ENCODE measurements around the gene SOWAHA.

GRCh38 chr5:132848270-132848669 is 35.2 kb downstream of the SOWAHA start:
- TF ChIP-seq, protein P1, sequence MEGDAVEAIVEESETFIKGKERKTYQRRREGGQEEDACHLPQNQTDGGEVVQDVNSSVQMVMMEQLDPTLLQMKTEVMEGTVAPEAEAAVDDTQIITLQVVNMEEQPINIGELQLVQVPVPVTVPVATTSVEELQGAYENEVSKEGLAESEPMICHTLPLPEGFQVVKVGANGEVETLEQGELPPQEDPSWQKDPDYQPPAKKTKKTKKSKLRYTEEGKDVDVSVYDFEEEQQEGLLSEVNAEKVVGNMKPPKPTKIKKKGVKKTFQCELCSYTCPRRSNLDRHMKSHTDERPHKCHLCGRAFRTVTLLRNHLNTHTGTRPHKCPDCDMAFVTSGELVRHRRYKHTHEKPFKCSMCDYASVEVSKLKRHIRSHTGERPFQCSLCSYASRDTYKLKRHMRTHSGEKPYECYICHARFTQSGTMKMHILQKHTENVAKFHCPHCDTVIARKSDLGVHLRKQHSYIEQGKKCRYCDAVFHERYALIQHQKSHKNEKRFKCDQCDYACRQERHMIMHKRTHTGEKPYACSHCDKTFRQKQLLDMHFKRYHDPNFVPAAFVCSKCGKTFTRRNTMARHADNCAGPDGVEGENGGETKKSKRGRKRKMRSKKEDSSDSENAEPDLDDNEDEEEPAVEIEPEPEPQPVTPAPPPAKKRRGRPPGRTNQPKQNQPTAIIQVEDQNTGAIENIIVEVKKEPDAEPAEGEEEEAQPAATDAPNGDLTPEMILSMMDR (IDR thresholded peaks at IDR 0.05; ENCODE audit: insufficient read depth, low read depth, low read length): no peak
- TF ChIP-seq EZH2 (IDR thresholded peaks at IDR 0.05; ENCODE audit: insufficient read depth, low read length): no peak

Data from astrocyte (in vitro differentiated cells and primary cell).